PC-3 (cell line): ENCODE measurements around the gene CNTNAP2. TPM values are rescaled to one million over a fixed set of nuclear protein-coding genes. Genes with fewer than 3 reads are reported as not detected.

Experiments used
- ATAC-seq: fragments of 200-7000 bp; cut with Tn5 transposase; 2 replicates; pipeline ENCODE4 v1.9.1; 2020; ENCODE audit warnings: mild to moderate bottlenecking, moderate library complexity
- BruUV-seq: library from RNA; stranded (reverse); fragments of 400-500 nt; replicated peaks from 2 replicates; lab custom pipeline; 2021; lab: Mats Ljungman, UMichigan
- CTCF ChIA-PET: fragments of 300-600 bp; sonication (Branson Sonifier 250); formaldehyde crosslinking; loops from one replicate; lab custom pipeline; 2022; ENCODE audit warnings: antibody characterized with exemption; lab: Charles Lee
- POLR2A ChIA-PET: fragments of 300-600 bp; sonication (Branson Sonifier 250); formaldehyde crosslinking; loops from one replicate; lab custom pipeline; 2022; ENCODE audit warnings: antibody characterized with exemption; ENCODE audit not compliant: unreplicated experiment; lab: Charles Lee
- DNase-seq: peaks from one replicate; pipeline ENCODE4 v3.0.0-alpha.2; 2015
- H2AFZ ChIP-seq: fragments of 300-600 bp; sonication (generic); 2 replicates; pipeline ENCODE4 v1.6.0; 2016; ENCODE audit warnings: antibody characterized with exemption, low read length
- H3F3A ChIP-seq: fragments of 300-600 bp; sonication (generic); one replicate; pipeline ENCODE4 v1.6.0; 2017; ENCODE audit warnings: antibody characterized with exemption, low read length, control low read depth, mild to moderate bottlenecking; ENCODE audit not compliant: unreplicated experiment
- H3K27ac ChIP-seq: fragments of 300-600 bp; sonication (generic); 2 replicates; pipeline ENCODE4 v1.5.1; 2016; ENCODE audit warnings: mild to moderate bottlenecking, low read length
- H3K27me3 ChIP-seq: fragments of 300-600 bp; sonication (generic); 2 replicates; pipeline ENCODE4 v1.6.1; 2016; ENCODE audit warnings: low read length, mixed read lengths
- H3K36me3 ChIP-seq: fragments of 300-600 bp; sonication (generic); 2 replicates; pipeline ENCODE4 v1.6.1; 2016; ENCODE audit warnings: low read depth, mixed run types, low read length, mixed read lengths
- H3K4me1 ChIP-seq: fragments of 300-600 bp; sonication (generic); 2 replicates; pipeline ENCODE4 v1.5.1; 2016; ENCODE audit warnings: low read length; ENCODE audit not compliant: insufficient read depth
- H3K4me2 ChIP-seq: fragments of 300-600 bp; sonication (generic); 2 replicates; pipeline ENCODE4 v1.6.0; 2016; ENCODE audit warnings: low read length
- H3K4me3 ChIP-seq: fragments of 300-600 bp; sonication (generic); 2 replicates; pipeline ENCODE4 v1.5.1; 2016; ENCODE audit warnings: mild to moderate bottlenecking, low read length, mixed read lengths
- H3K79me2 ChIP-seq: fragments of 300-600 bp; sonication (generic); 2 replicates; pipeline ENCODE4 v1.6.1; 2017; ENCODE audit warnings: low read length, mixed read lengths
- H3K9ac ChIP-seq: fragments of 300-600 bp; sonication (generic); 2 replicates; pipeline ENCODE4 v1.6.0; 2016; ENCODE audit warnings: mild to moderate bottlenecking, low read length
- H3K9me2 ChIP-seq: fragments of 300-600 bp; sonication (generic); replicated peaks from 2 replicates; pipeline ENCODE4 v1.6.1; 2016; ENCODE audit warnings: mixed run types, low read length, mixed read lengths
- H3K9me3 ChIP-seq: fragments of 300-600 bp; sonication (generic); 2 replicates; pipeline ENCODE4 v1.6.1; 2016; ENCODE audit warnings: low read length, mixed read lengths
- H4K20me1 ChIP-seq: fragments of 300-600 bp; sonication (generic); 2 replicates; pipeline ENCODE4 v1.6.1; 2016; ENCODE audit warnings: low read length, mixed read lengths
- CTCF ChIP-seq: fragments of 300-600 bp; sonication (generic); conservative IDR thresholded peaks from 2 replicates; pipeline ENCODE4 v1.5.1; 2017; ENCODE audit warnings: antibody characterized with exemption, low read depth, mild to moderate bottlenecking, low read length
- EZH2 ChIP-seq: fragments of 300-600 bp; sonication (generic); IDR thresholded peaks from one replicate; pipeline ENCODE4 v1.6.1; 2017; ENCODE audit warnings: antibody characterized with exemption, mild to moderate bottlenecking, low read length; ENCODE audit not compliant: unreplicated experiment
- EZH2phosphoT487 ChIP-seq: fragments of 300-600 bp; sonication (generic); IDR thresholded peaks from 2 replicates; pipeline ENCODE4 v1.6.1; 2018; ENCODE audit warnings: mild to moderate bottlenecking, antibody characterized with exemption, low read length, borderline replicate concordance
- intact Hi-C: fragments of 100-400 bp; cut with micrococcal nuclease; formaldehyde crosslinking; loops from 2 replicates; pipeline ENCODE4 v1.9.0; 2023
- total RNA-seq: library from RNA; depleted of rRNA; stranded (reverse); fragments of >200 nt; gene quantifications from 2 replicates; pipeline ENCODE4 v1.2.3, GENCODE V29; 2014

CNTNAP2 gene
- total RNA-seq, 1 experiment from 2014 or later: 1.5 TPM

- Histone ChIP-seq H3F3A (no peaks in the 10 kb centered on the region), H3K4me1 (no peaks in the 10 kb centered on the region), H3K36me3 (no peaks in the 10 kb centered on the region), H3K27ac (no peak overlapping the region), H3K9me3 (no peaks in the 10 kb centered on the region), H3K79me2 (no peaks in the 10 kb centered on the region), H3K4me3 (no peak overlapping the region), H2AFZ (no peak overlapping the region), H3K9ac (no peak overlapping the region), H3K9me2 (no peaks in the 10 kb centered on the region), H3K4me2 (no peak overlapping the region), H3K27me3 (peaks cover 36% of the 10 kb centered on the region), H4K20me1 (no peaks in the 10 kb centered on the region)
- POLR2A ChIA-PET: no interaction called here
- BruUV-seq: no TSS peak
- CTCF ChIA-PET: no interaction called here
- ATAC-seq (no peak), DNase-seq (no peak)
- no peak for TF ChIP-seq EZH2
- no peak for TF ChIP-seq CTCF
- no peak for TF ChIP-seq EZH2phosphoT487
- intact Hi-C loops: no loop called here
These were observed 2113.7 kb downstream of the CNTNAP2 start for GRCh38 chr7:148230296-148230695.

GRCh38 chr7:148230883-148231282 lies 2114.3 kb downstream of the CNTNAP2 start:
- no TSS peak for BruUV-seq
- CTCF ChIA-PET: no interaction called here
- no peak for ATAC-seq

More at GRCh38 chr7:148230883-148231282, 2114.3 kb downstream of the CNTNAP2 start:
- no peaks in the 10 kb centered on the region for H3K36me3 ChIP-seq
- no peaks in the 10 kb centered on the region for H3K79me2 ChIP-seq
- no peaks in the 10 kb centered on the region for H3K9me2 ChIP-seq
- H4K20me1 ChIP-seq: no peaks in the 10 kb centered on the region
- peaks cover 36% of the 10 kb centered on the region for H3K27me3 ChIP-seq
- no peak overlapping the region for H3K9ac ChIP-seq
- intact Hi-C loops: no loop called here
- TF ChIP-seq CTCF (no peak), EZH2 (no peak), EZH2phosphoT487 (no peak)
- no peaks in the 10 kb centered on the region for H3F3A ChIP-seq
- H3K4me2 ChIP-seq: no peak overlapping the region
- H3K27ac ChIP-seq: no peak overlapping the region
- no peak for DNase-seq
- H3K9me3 ChIP-seq: no peaks in the 10 kb centered on the region
- no peaks in the 10 kb centered on the region for H3K4me1 ChIP-seq
- no peak overlapping the region for H3K4me3 ChIP-seq
- H2AFZ ChIP-seq: no peak overlapping the region
- POLR2A ChIA-PET: no interaction called here
